HepG2 (cell line): ENCODE results near the gene TJP1.

Experiments
- CC2D1A ChIP-seq: sonication (generic); formaldehyde crosslinking; IDR thresholded peaks from 2 replicates; pipeline ENCODE4 v1.8.1; 2023; ENCODE audit warnings: mild to moderate bottlenecking, missing genetic modification reagents
- MLX ChIP-seq: IDR thresholded peaks from 2 replicates; pipeline ENCODE4 v1.6.1; 2016
- MXI1 ChIP-seq: IDR thresholded peaks from 3 replicates; pipeline ENCODE4 v1.6.1; 2012; ENCODE audit warnings: low read depth, low read length, inconsistent platforms, borderline replicate concordance
- NFIC ChIP-seq: IDR thresholded peaks from 2 replicates; pipeline ENCODE4 v1.6.1; 2012; ENCODE audit warnings: mild to moderate bottlenecking, low read length, inconsistent platforms
- PATZ1 ChIP-seq: sonication (generic); formaldehyde crosslinking; IDR thresholded peaks from 2 replicates; pipeline ENCODE4 v1.4.0; 2020; ENCODE audit warnings: missing genetic modification reagents
- ZBTB43 ChIP-seq: sonication (generic); formaldehyde crosslinking; conservative IDR thresholded peaks from 2 replicates; pipeline ENCODE4 v1.4.0; 2020; ENCODE audit warnings: missing genetic modification reagents
- ZNF562 ChIP-seq: sonication (generic); formaldehyde crosslinking; IDR thresholded peaks from 2 replicates; pipeline ENCODE4 v1.8.0; 2022; ENCODE audit warnings: missing genetic modification reagents, borderline replicate concordance
- ZNF747 ChIP-seq: sonication (generic); formaldehyde crosslinking; IDR thresholded peaks from 2 replicates; pipeline ENCODE4 v1.8.1; 2023; ENCODE audit warnings: missing genetic modification reagents, mild to moderate bottlenecking, borderline replicate concordance

- TF ChIP-seq ZNF747, result no peak
- no peak for TF ChIP-seq PATZ1 (CRISPR knock-in tag)
- no peak for TF ChIP-seq MLX
- no peak for TF ChIP-seq NFIC
- no peak for TF ChIP-seq ZBTB43 (CRISPR knock-in tag)
- TF ChIP-seq CC2D1A (CRISPR knock-in tag), result no peak
- TF ChIP-seq MXI1, result no peak
- no peak for TF ChIP-seq ZNF562 (CRISPR knock-in tag)
These were observed 56.3 kb downstream of the TJP1 start for GRCh38 chr15:29765898-29766527.
